Breast epithelium (tissue), 3 donors: ENCODE results near the gene CDH23.

Source experiments
- CTCF ChIP-seq, 3 donors: fragments of 450-650 bp; IDR thresholded peaks; one replicate each; pipeline ENCODE4 v1.5.1; 2016 to 2017; ENCODE audit warnings: antibody characterized with exemption in 3 of 3, mild to moderate bottlenecking in 3 of 3, moderate library complexity in 3 of 3
- POLR2A ChIP-seq: fragments of 450-650 bp; IDR thresholded peaks from one replicate; pipeline ENCODE4 v1.6.1; 2016; ENCODE audit warnings: antibody characterized with exemption, mild to moderate bottlenecking, moderate library complexity

GRCh38 chr10:71555087-71555723 is 158.5 kb downstream of the CDH23 start:
- TF ChIP-seq POLR2A (no peak), CTCF (IDR thresholded peaks at IDR 0.05) (no peak)
